Neural cell (in vitro differentiated cells): ENCODE data around the gene MOB3A.

Experiments
- EP300 ChIP-seq: fragments of 450-650 bp; conservative IDR thresholded peaks from 2 replicates; pipeline ENCODE4 v1.6.1; 2014; ENCODE audit warnings: antibody characterized with exemption, mild to moderate bottlenecking, moderate library complexity; ENCODE audit not compliant: poor library complexity, severe bottlenecking
- EZH2 ChIP-seq: fragments of 200-600, 300-800 bp; shearing (Covaris generic), sonication (generic); IDR thresholded peaks from 2 replicates; pipeline ENCODE4 v1.6.1; 2014; ENCODE audit warnings: antibody characterized with exemption, low read length, borderline replicate concordance, mild to moderate bottlenecking; ENCODE audit not compliant: insufficient read depth, poor library complexity, severe bottlenecking
- MXI1 ChIP-seq: fragments of 450-650 bp; conservative IDR thresholded peaks from 2 replicates; pipeline ENCODE4 v1.6.1; 2014; ENCODE audit warnings: antibody characterized with exemption, mild to moderate bottlenecking; ENCODE audit not compliant: poor library complexity, severe bottlenecking
- POLR2AphosphoS5 ChIP-seq: IDR thresholded peaks from 2 replicates; pipeline ENCODE4 v1.6.1; 2012
- RAD21 ChIP-seq: fragments of 450-650 bp; conservative IDR thresholded peaks from 2 replicates; pipeline ENCODE4 v1.6.1; 2014; ENCODE audit warnings: antibody characterized with exemption, mild to moderate bottlenecking, moderate library complexity
- SMC3 ChIP-seq: fragments of 450-650 bp; conservative IDR thresholded peaks from 2 replicates; pipeline ENCODE4 v1.6.1; 2014; ENCODE audit warnings: antibody characterized with exemption, mild to moderate bottlenecking, moderate library complexity; ENCODE audit not compliant: poor library complexity
- TAF1 ChIP-seq: IDR thresholded peaks from 2 replicates; pipeline ENCODE4 v1.6.1; 2012; ENCODE audit warnings: low read depth
- TF ChIP-seq, protein P1 (sequence below): fragments of 450-650 bp; IDR thresholded peaks from 2 replicates; pipeline ENCODE4 v1.5.1; 2014; ENCODE audit warnings: antibody characterized with exemption, mild to moderate bottlenecking, moderate library complexity; ENCODE audit not compliant: poor library complexity, severe bottlenecking
- TF ChIP-seq, protein P2 (sequence below): IDR thresholded peaks from 2 replicates; pipeline ENCODE4 v1.6.1; 2012; ENCODE audit warnings: borderline replicate concordance

DNA sequence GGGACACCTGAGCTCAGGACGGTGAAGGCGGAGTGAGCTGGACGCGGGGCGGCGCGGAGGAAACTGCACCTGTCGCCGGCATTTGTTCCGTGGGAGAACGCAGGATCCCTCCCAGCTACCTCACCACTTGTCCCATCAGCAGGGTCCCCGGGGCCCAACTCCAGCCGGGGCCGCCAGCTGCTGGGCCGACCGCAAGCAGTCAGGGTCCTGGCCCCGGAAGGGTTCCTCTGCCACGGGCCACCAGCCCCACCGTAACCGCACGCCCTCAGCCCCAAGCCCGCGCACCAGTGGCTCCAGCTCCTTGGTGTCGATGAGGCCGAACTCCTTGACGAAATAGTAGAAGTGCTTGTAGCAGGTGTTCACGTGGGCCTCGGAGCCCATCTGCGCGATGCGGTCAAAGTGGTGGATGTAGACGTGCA is 19.6 kb downstream of the MOB3A start:
- no peak for TF ChIP-seq EP300
- TF ChIP-seq POLR2AphosphoS5: no peak
- TF ChIP-seq, protein P1, sequence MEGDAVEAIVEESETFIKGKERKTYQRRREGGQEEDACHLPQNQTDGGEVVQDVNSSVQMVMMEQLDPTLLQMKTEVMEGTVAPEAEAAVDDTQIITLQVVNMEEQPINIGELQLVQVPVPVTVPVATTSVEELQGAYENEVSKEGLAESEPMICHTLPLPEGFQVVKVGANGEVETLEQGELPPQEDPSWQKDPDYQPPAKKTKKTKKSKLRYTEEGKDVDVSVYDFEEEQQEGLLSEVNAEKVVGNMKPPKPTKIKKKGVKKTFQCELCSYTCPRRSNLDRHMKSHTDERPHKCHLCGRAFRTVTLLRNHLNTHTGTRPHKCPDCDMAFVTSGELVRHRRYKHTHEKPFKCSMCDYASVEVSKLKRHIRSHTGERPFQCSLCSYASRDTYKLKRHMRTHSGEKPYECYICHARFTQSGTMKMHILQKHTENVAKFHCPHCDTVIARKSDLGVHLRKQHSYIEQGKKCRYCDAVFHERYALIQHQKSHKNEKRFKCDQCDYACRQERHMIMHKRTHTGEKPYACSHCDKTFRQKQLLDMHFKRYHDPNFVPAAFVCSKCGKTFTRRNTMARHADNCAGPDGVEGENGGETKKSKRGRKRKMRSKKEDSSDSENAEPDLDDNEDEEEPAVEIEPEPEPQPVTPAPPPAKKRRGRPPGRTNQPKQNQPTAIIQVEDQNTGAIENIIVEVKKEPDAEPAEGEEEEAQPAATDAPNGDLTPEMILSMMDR: no peak
- TF ChIP-seq TAF1: no peak
- TF ChIP-seq EZH2: no peak
- no peak for TF ChIP-seq SMC3
- no peak for TF ChIP-seq RAD21
- TF ChIP-seq, protein P2, sequence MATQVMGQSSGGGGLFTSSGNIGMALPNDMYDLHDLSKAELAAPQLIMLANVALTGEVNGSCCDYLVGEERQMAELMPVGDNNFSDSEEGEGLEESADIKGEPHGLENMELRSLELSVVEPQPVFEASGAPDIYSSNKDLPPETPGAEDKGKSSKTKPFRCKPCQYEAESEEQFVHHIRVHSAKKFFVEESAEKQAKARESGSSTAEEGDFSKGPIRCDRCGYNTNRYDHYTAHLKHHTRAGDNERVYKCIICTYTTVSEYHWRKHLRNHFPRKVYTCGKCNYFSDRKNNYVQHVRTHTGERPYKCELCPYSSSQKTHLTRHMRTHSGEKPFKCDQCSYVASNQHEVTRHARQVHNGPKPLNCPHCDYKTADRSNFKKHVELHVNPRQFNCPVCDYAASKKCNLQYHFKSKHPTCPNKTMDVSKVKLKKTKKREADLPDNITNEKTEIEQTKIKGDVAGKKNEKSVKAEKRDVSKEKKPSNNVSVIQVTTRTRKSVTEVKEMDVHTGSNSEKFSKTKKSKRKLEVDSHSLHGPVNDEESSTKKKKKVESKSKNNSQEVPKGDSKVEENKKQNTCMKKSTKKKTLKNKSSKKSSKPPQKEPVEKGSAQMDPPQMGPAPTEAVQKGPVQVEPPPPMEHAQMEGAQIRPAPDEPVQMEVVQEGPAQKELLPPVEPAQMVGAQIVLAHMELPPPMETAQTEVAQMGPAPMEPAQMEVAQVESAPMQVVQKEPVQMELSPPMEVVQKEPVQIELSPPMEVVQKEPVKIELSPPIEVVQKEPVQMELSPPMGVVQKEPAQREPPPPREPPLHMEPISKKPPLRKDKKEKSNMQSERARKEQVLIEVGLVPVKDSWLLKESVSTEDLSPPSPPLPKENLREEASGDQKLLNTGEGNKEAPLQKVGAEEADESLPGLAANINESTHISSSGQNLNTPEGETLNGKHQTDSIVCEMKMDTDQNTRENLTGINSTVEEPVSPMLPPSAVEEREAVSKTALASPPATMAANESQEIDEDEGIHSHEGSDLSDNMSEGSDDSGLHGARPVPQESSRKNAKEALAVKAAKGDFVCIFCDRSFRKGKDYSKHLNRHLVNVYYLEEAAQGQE: no peak
- no peak for TF ChIP-seq MXI1
